Measurements from ENCODE around the gene SPACA9.

The SPACA9 gene

DNA sequence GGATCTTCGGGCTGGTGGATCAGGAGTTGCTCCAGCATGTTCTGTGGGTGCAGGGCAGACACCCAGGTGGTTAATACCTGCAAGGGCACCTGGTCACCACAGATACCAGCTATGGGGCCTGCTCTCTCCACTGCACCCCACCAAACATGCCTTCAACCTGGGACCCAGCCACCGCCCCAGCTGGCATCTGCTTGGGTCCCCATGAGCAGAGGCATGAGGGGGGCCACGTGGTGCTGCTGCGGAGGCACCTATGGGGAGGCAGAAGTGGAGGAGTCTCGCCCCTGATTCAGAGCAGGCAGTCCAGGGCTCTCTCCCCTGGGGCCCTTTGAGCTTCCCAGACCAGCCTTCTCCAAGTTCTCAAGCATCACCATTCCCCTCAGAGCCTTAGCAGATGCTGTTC is 3.5 kb upstream of the SPACA9 start:
- in situ Hi-C loops (cut with HindIII; ENCODE audit: low sequenced_read_pairs), result no loop called here

DNA sequence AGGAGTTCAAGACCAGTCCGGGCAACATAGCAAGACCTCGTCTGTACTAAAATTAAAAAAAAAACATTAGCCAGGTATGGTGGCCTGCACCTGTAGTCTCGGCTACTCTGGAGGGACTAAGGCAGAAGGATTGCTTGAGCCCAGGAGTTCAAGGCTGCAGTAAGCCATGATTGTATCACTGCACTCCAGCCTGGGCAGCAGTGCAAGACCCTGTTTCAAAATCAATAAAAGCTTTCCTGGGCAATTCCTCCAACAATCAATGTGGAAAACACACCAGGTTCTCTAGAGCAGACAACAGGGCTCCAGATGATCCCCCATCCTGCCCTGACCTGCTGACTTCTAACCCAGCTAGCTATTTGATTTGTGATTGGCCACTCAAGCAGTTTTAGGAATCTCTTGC is 1.8 kb upstream of the SPACA9 start:
- in situ Hi-C loops (cut with HindIII; ENCODE audit: low sequenced_read_pairs), result no loop called here
- TF ChIP-seq, protein P1, sequence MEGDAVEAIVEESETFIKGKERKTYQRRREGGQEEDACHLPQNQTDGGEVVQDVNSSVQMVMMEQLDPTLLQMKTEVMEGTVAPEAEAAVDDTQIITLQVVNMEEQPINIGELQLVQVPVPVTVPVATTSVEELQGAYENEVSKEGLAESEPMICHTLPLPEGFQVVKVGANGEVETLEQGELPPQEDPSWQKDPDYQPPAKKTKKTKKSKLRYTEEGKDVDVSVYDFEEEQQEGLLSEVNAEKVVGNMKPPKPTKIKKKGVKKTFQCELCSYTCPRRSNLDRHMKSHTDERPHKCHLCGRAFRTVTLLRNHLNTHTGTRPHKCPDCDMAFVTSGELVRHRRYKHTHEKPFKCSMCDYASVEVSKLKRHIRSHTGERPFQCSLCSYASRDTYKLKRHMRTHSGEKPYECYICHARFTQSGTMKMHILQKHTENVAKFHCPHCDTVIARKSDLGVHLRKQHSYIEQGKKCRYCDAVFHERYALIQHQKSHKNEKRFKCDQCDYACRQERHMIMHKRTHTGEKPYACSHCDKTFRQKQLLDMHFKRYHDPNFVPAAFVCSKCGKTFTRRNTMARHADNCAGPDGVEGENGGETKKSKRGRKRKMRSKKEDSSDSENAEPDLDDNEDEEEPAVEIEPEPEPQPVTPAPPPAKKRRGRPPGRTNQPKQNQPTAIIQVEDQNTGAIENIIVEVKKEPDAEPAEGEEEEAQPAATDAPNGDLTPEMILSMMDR (IDR thresholded peaks at IDR 0.05; ENCODE audit: low read depth, low read length, missing control alignments), result no peak
- no peak for DNase-seq (ENCODE audit: low read depth)

More for the DNA sequence above, 3.5 kb upstream of the SPACA9 start:
- TF ChIP-seq, protein P1 (IDR thresholded peaks at IDR 0.05; ENCODE audit: low read depth, low read length, missing control alignments), result no peak
- DNase-seq (ENCODE audit: low read depth), result no peak
- H3K4me3 ChIP-seq (ENCODE audit: low read depth, low read length), result no peak overlapping the region

DNA sequence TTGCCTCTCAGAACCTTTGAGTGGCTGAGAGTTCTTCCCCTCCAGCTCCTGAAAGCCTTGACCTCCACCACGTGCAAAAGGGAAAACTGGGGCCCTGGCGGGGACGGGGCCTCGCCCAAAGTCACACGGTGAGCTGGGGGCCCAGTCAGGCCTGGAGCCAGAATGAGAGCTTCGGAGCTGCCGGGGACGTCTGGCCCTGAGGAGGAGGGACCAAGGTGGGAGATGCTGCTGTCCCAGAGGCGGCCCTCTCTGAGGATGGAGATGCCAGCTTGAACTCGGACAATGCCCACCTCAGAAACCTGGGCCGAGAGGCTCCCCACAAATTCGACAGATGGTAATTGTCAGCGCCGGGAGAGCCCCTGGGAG is 1.3 kb upstream of the SPACA9 start:
- in situ Hi-C loops (cut with HindIII; ENCODE audit: low sequenced_read_pairs), result no loop called here
- TF ChIP-seq, protein P1 (IDR thresholded peaks at IDR 0.05; ENCODE audit: low read depth, low read length, missing control alignments), result no peak
- H3K4me3 ChIP-seq (ENCODE audit: low read depth, low read length), result peak overlapping the region; percentile 98
- no peak for DNase-seq (ENCODE audit: low read depth)

More for the DNA sequence above, 1.8 kb upstream of the SPACA9 start:
- H3K4me3 ChIP-seq (ENCODE audit: low read depth, low read length), result no peak overlapping the region

DNA sequence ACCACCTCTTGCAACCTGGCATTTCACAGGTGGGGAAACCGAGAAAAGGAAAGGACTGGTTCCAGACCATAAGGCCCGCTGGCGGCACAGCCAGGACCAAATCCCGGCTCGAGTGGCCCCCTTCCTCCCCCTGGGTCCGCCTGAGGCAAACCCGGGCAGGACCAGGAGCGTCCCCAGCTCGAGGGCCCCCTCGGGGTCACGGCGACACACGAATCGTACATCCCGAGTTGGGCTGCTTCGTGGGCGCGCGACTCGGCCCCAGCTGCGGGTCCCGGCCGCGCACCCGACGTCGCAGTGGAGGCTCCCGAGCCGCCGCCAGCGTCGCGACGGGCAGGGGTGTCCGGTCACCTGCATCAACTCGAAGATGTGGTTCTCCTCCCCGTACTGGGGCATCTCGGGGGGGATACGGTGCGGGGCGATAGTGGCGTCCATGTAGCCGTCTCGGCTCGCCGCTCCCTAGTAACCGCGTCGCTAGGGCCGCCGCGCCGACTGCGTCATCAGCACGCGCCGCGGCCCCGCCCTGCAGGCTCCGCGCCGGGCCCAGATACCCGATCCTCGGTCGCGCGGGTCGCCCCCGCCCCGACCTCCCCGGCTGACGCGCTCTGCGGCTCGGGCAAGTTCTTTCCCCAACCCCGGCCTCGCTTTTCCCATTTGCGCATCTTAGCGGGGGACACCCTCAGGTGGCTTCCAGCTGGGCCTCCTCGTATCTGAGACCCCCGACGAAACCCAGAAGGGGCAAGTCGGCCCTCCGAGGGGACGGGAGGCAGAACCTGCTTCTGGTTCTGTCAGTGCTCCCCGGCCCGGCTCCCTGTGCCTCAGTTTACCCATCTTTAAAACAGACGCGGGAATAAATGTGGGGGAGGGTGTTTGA is 639 bp upstream of the SPACA9 start, which contains the start of gene AK8:
Gene AK8, minus strand, starts transcription at position 461 of the 871 bp plus-strand sequence. Its CDS starts 29 bp downstream, at position 432.
- peak within 1 kb of the TSS; percentile 98 for H3K4me3 ChIP-seq (ENCODE audit: low read depth, low read length)
- TF ChIP-seq, protein P1 (IDR thresholded peaks at IDR 0.05; ENCODE audit: low read depth, low read length, missing control alignments), result no peak
- in situ Hi-C loops (cut with HindIII; ENCODE audit: low sequenced_read_pairs), result no loop called here
- DNase-seq (ENCODE audit: low read depth), result peak; percentile 31

DNA sequence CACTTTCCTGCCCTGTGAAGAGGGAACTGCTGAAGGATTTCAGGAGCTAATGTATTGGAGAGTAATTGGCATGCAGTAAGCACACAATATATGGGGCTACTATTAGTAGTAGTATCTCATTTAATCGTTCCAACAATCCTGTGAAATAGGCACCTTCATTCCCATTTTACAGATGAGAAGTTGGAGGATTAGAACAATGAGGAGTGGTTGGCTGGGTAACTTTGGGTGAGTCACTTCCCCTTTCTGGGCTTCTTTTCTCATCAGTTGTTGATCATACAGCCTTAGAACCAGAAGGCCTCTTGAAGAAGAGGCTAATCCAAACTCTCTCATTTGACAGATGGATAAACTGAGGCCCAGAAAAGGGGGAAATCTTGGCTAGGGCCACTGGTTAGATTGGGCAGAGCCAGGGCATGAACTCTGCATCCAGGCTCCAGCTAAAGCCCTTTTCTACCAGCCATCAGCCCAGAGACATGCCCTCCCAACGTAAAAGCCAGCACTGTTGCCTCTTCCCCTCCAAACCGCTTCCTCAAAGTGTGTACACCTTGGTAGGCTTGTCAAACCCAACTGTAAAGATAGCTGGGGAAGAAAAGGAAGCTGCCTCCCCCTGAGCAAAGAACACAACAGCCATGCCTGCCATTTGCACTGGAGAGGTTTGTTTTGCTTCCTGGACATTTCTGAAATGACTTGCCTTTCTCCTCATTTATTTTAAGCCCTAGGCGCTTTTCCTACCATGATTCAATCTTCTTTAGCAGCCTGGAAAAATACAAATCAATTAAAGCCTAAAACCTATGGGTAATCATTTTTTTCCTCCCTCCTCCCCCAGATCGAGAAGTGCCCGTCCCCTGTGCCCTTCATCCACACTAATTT is 992 bp downstream of the SPACA9 start:
- peak overlapping the region; percentile 98 for H3K4me3 ChIP-seq (ENCODE audit: low read depth, low read length)
- in situ Hi-C loops (cut with HindIII; ENCODE audit: low sequenced_read_pairs), result no loop called here
- no peak for DNase-seq (ENCODE audit: low read depth)
- TF ChIP-seq, protein P1 (IDR thresholded peaks at IDR 0.05; ENCODE audit: low read depth, low read length, missing control alignments), result no peak

- H3K4me3 ChIP-seq (ENCODE audit: low read depth, low read length), result no peak overlapping the region
- no peak for DNase-seq (ENCODE audit: low read depth)
- TF ChIP-seq, protein P1 (IDR thresholded peaks at IDR 0.05; ENCODE audit: low read depth, low read length, missing control alignments), result no peak
- in situ Hi-C loops (cut with HindIII; ENCODE audit: low sequenced_read_pairs), result no loop called here
These were observed 1.6 kb downstream of the SPACA9 start for GRCh38 chr9:132880324-132880661.
